ENCODE measurements around the gene ZNF747. TPM values are rescaled to one million over a fixed set of nuclear protein-coding genes. Genes with fewer than 3 reads are reported as not detected.
"Not testable (repeated sequence)": the region's sequence is repeated elsewhere in the genome, so short reads cannot be mapped to it uniquely, and the experiment has no call there.

ZNF747 gene
- total and polyA plus RNA-seq, 7 experiments from 2014 or later, result 8.9 to 17.4 (median 11.7) TPM

GRCh38 chr16:30546115-30546514 lies 11.5 kb upstream of the ZNF747 start:
- H3K27me3 Mint-ChIP-seq, result no peaks in the 10 kb centered on the region
- intact Hi-C loops (cut with micrococcal nuclease), result no loop called here
- no peak for ATAC-seq
- H3K9me3 ChIP-seq (ENCODE audit: control insufficient read depth in 2 of 3, low read length in 3 of 3), result no peaks in the 10 kb centered on the region
- peaks cover 15 to 23% (median 18%) of the 10 kb centered on the region in 7 donors for H3K4me1 Mint-ChIP-seq
- ChIA-PET CTCF (interaction anchor here (1.7 kb wide), 1 partner anchor 11 kb away, joined by 6 read pairs; no protein-coding TSS in a partner anchor), POLR2A (interaction anchor here (0.8 kb wide), 1 partner anchor 11 kb away, joined by 3 read pairs; the partner anchor contains the start of gene ZNF747)
- peak overlapping the region in 1 of 9 donors; percentile 5 for H3K27ac Mint-ChIP-seq
- no peaks in the 10 kb centered on the region for H3K27me3 ChIP-seq (ENCODE audit: control insufficient read depth in 2 of 2, insufficient read depth in 2 of 2, low read length in 2 of 2)
- H3K27ac ChIP-seq (ENCODE audit: low read depth, low read length), result no peak overlapping the region
- H3K9me3 Mint-ChIP-seq, result no peaks in the 10 kb centered on the region
- no peaks in the 10 kb centered on the region for H3K36me3 Mint-ChIP-seq
- no peak overlapping the region for H3K4me3 Mint-ChIP-seq
- DNase-seq, result no peak
- no peaks in the 10 kb centered on the region for H3K36me3 ChIP-seq (ENCODE audit: control insufficient read depth in 2 of 3, insufficient read depth in 3 of 3, low read length in 3 of 3)
- peaks cover 4% of the 10 kb centered on the region in 2 donors for H3K4me1 ChIP-seq (ENCODE audit: control insufficient read depth in 2 of 2, insufficient read depth in 2 of 2, low read length in 2 of 2)
- H3K4me3 ChIP-seq (ENCODE audit: low read length), result no peak overlapping the region

GRCh38 chr16:30543067-30543466 lies 8.4 kb upstream of the ZNF747 start:
- no peaks in the 10 kb centered on the region for H3K9me3 ChIP-seq (ENCODE audit: control insufficient read depth in 2 of 3, low read length in 3 of 3)
- no peak for ATAC-seq
- Mint-ChIP-seq H3K4me1 (peaks cover under 1 to 17% (median 5%) of the 10 kb centered on the region in 7 donors), H3K9me3 (no peaks in the 10 kb centered on the region), H3K4me3 (no peak overlapping the region), H3K36me3 (peaks cover 0 to under 1% (median 0%) of the 10 kb centered on the region in 5 donors), H3K27ac (no peak overlapping the region), H3K27me3 (no peaks in the 10 kb centered on the region)
- H3K4me3 ChIP-seq (ENCODE audit: low read length), result no peak overlapping the region
- H3K27me3 ChIP-seq (ENCODE audit: control insufficient read depth in 2 of 2, insufficient read depth in 2 of 2, low read length in 2 of 2), result no peaks in the 10 kb centered on the region
- no peak overlapping the region for H3K27ac ChIP-seq (ENCODE audit: low read depth, low read length)
- CTCF ChIA-PET, result interaction anchor here (0.6 kb wide), 1 partner anchor 51 kb away, joined by 5 read pairs; no protein-coding TSS in a partner anchor
- no peaks in the 10 kb centered on the region for H3K36me3 ChIP-seq (ENCODE audit: control insufficient read depth in 2 of 3, insufficient read depth in 3 of 3, low read length in 3 of 3)
- POLR2A ChIA-PET, result interaction anchor here (0.6 to 1.8 kb wide), 4 partner anchors 8 to 50 kb away, joined by 3 to 7 read pairs (median 3); partner anchors contain the start of gene ZNF747
- intact Hi-C loops (cut with micrococcal nuclease), result no loop called here
- DNase-seq, result no peak
- no peaks in the 10 kb centered on the region for H3K4me1 ChIP-seq (ENCODE audit: control insufficient read depth in 2 of 2, insufficient read depth in 2 of 2, low read length in 2 of 2)

- Histone ChIP-seq H3K9me3 (ENCODE audit: control insufficient read depth in 2 of 3, low read length in 3 of 3) (no peaks in the 10 kb centered on the region), H3K4me1 (ENCODE audit: control insufficient read depth in 2 of 2, insufficient read depth in 2 of 2, low read length in 2 of 2) (no peaks in the 10 kb centered on the region), H3K27me3 (ENCODE audit: control insufficient read depth in 2 of 2, insufficient read depth in 2 of 2, low read length in 2 of 2) (no peaks in the 10 kb centered on the region), H3K36me3 (ENCODE audit: control insufficient read depth in 2 of 3, insufficient read depth in 3 of 3, low read length in 3 of 3) (no peaks in the 10 kb centered on the region), H3K4me3 (ENCODE audit: low read length) (no peak overlapping the region), H3K27ac (ENCODE audit: low read depth, low read length) (no peak overlapping the region)
- peaks cover 3 to 15% (median 14%) of the 10 kb centered on the region in 7 donors for H3K4me1 Mint-ChIP-seq
- CTCF ChIA-PET, result interaction anchor here (0.7 kb wide), 2 partner anchors 50 to 98 kb away, joined by 4 read pairs; no protein-coding TSS in a partner anchor
- POLR2A ChIA-PET, result interaction anchor here (0.9 to 1.5 kb wide), 2 partner anchors 10 to 17 kb away, joined by 3 to 6 read pairs; no protein-coding TSS in a partner anchor
- H3K9me3 Mint-ChIP-seq, result no peaks in the 10 kb centered on the region
- H3K36me3 Mint-ChIP-seq, result peaks cover 0 to 7% (median 0%) of the 10 kb centered on the region in 5 donors
- no peaks in the 10 kb centered on the region for H3K27me3 Mint-ChIP-seq
- ATAC-seq (no peak), DNase-seq (no peak)
- no peak overlapping the region for H3K27ac Mint-ChIP-seq
- intact Hi-C loops (cut with micrococcal nuclease), result no loop called here
- no peak overlapping the region for H3K4me3 Mint-ChIP-seq
Observed at GRCh38 chr16:30541502-30542329, 7.1 kb upstream of the ZNF747 start.

- H3K9me3 ChIP-seq (ENCODE audit: control insufficient read depth in 2 of 3, low read length in 3 of 3); intact Hi-C loops (cut with micrococcal nuclease); H3K4me3 ChIP-seq (ENCODE audit: low read length); H3K36me3 Mint-ChIP-seq; H3K27ac Mint-ChIP-seq; H3K27me3 Mint-ChIP-seq; H3K27me3 ChIP-seq (ENCODE audit: control insufficient read depth in 2 of 2, insufficient read depth in 2 of 2, low read length in 2 of 2); H3K9me3 Mint-ChIP-seq; H3K4me3 Mint-ChIP-seq; DNase-seq; H3K4me1 ChIP-seq (ENCODE audit: control insufficient read depth in 2 of 2, insufficient read depth in 2 of 2, low read length in 2 of 2); H3K36me3 ChIP-seq (ENCODE audit: control insufficient read depth in 2 of 3, insufficient read depth in 3 of 3, low read length in 3 of 3); ATAC-seq; H3K27ac ChIP-seq (ENCODE audit: low read depth, low read length): not testable (repeated sequence)
- ChIA-PET POLR2A (interaction anchor here (0.9 to 1.5 kb wide), 2 partner anchors 11 to 16 kb away, joined by 3 to 6 read pairs; no protein-coding TSS in a partner anchor), CTCF (interaction anchor here (0.7 kb wide), 1 partner anchor 49 kb away, joined by 4 read pairs; no protein-coding TSS in a partner anchor)
- peaks cover 10 to 21% (median 19%) of the 10 kb centered on the region in 7 donors for H3K4me1 Mint-ChIP-seq
Observed at GRCh38 chr16:30540916-30541464, 6.3 kb upstream of the ZNF747 start.

- intact Hi-C loops (cut with micrococcal nuclease); H3K27me3 Mint-ChIP-seq; H3K9me3 Mint-ChIP-seq; H3K4me3 ChIP-seq (ENCODE audit: low read length); H3K9me3 ChIP-seq (ENCODE audit: control insufficient read depth in 2 of 3, low read length in 3 of 3); H3K36me3 ChIP-seq (ENCODE audit: control insufficient read depth in 2 of 3, insufficient read depth in 3 of 3, low read length in 3 of 3); DNase-seq; ATAC-seq; H3K4me3 Mint-ChIP-seq; H3K27me3 ChIP-seq (ENCODE audit: control insufficient read depth in 2 of 2, insufficient read depth in 2 of 2, low read length in 2 of 2); H3K36me3 Mint-ChIP-seq; H3K4me1 ChIP-seq (ENCODE audit: control insufficient read depth in 2 of 2, insufficient read depth in 2 of 2, low read length in 2 of 2); H3K27ac ChIP-seq (ENCODE audit: low read depth, low read length); H3K27ac Mint-ChIP-seq: not testable (repeated sequence)
- CTCF ChIA-PET, result interaction anchor here (0.9 kb wide), 1 partner anchor 110 kb away, joined by 3 read pairs; the partner anchor contains the start of gene DCTPP1
- POLR2A ChIA-PET, result interaction anchor here (0.6 to 0.9 kb wide), 2 partner anchors 10 to 838 kb away, joined by 6 to 7 read pairs; no protein-coding TSS in a partner anchor
- H3K4me1 Mint-ChIP-seq, result peaks cover 14 to 27% (median 25%) of the 10 kb centered on the region in 7 donors
Observed at GRCh38 chr16:30539986-30540526, 5.4 kb upstream of the ZNF747 start.

All from naive thymus-derived CD4-positive, alpha-beta T cell (primary cell).